OCI-M2 (cell line): ENCODE results near the gene LFNG.
"Not testable (repeated sequence)": the region's sequence is repeated elsewhere in the genome, so short reads cannot be mapped to it uniquely, and the experiment has no call there.

Experiments used
- DNase-seq: peaks from one replicate; lab custom pipeline; 2025; ENCODE audit not compliant: unreplicated experiment; lab: John Stamatoyannopoulos, UW

LFNG gene

GRCh38 chr7:2529161-2530070 lies 9.8 kb downstream of the LFNG start:
- DNase-seq = no peak

- DNase-seq = no peak
Measured at GRCh38 chr7:2530071-2530987, 10.8 kb downstream of the LFNG start.

- not testable (repeated sequence) for DNase-seq
Measured at GRCh38 chr7:2530994-2531795, 11.6 kb downstream of the LFNG start.

- not testable (repeated sequence) for DNase-seq
Measured at GRCh38 chr7:2531796-2532110, 12.2 kb downstream of the LFNG start.

- DNase-seq = not testable (repeated sequence)
Measured at GRCh38 chr7:2532199-2532772, 12.7 kb downstream of the LFNG start.

- DNase-seq = not testable (repeated sequence)
Measured at GRCh38 chr7:2532816-2533215, 13.2 kb downstream of the LFNG start.

GRCh38 chr7:2533566-2533965 lies 14.0 kb downstream of the LFNG start:
- not testable (repeated sequence) for DNase-seq

- not testable (repeated sequence) for DNase-seq
Measured at GRCh38 chr7:2534214-2534613, 14.6 kb downstream of the LFNG start.

GRCh38 chr7:2535872-2536627 lies 16.5 kb downstream of the LFNG start:
- DNase-seq = not testable (repeated sequence)

GRCh38 chr7:2537981-2538851 lies 18.6 kb downstream of the LFNG start:
- DNase-seq = no peak

GRCh38 chr7:2539031-2539911 lies 19.7 kb downstream of the LFNG start:
- DNase-seq = no peak

GRCh38 chr7:2540133-2540532 lies 20.6 kb downstream of the LFNG start:
- DNase-seq = no peak

GRCh38 chr7:2540641-2541051 lies 21.1 kb downstream of the LFNG start:
- DNase-seq = no peak

GRCh38 chr7:2541291-2542010 lies 21.9 kb downstream of the LFNG start:
- no peak for DNase-seq

GRCh38 chr7:2542011-2542915 lies 22.7 kb downstream of the LFNG start:
- no peak for DNase-seq
